Thyroid gland (tissue), 4 donors: ENCODE measurements around the gene NMT2. TPM values are rescaled to one million over a fixed set of nuclear protein-coding genes. Genes with fewer than 3 reads are reported as not detected.

ENCODE experiments used
- DNase-seq, 2 donors: peaks; one replicate each; pipeline ENCODE4 v3.0.0-alpha.2; 2019
- H3K27ac ChIP-seq, 3 donors: fragments of 200-600 bp; sonication (generic); 1 replicate in 2 of 3; 2 replicates in 1 of 3; pipeline ENCODE4 v1.5.1; 2016 to 2019; ENCODE audit warnings: mild to moderate bottlenecking in 1 of 3, moderate library complexity in 1 of 3
- H3K27me3 ChIP-seq: fragments of 200-600 bp; sonication (generic); one replicate; pipeline ENCODE4 v1.5.1; 2019
- H3K36me3 ChIP-seq, 2 donors: fragments of 200-600 bp; sonication (generic); one replicate each; pipeline ENCODE4 v1.5.1; 2016 to 2019
- H3K4me1 ChIP-seq, 2 donors: fragments of 200-600 bp; sonication (generic); one replicate each; pipeline ENCODE4 v1.5.1; 2017 to 2019
- H3K4me3 ChIP-seq, 3 donors: fragments of 200-600 bp; sonication (generic); replicated peaks in 1 of 3; 1 replicate in 2 of 3; 2 replicates in 1 of 3; pipeline ENCODE4 v1.5.1; 2016; ENCODE audit warnings: mild to moderate bottlenecking in 1 of 3
- H3K9me3 ChIP-seq: fragments of 200-600 bp; sonication (generic); one replicate; pipeline ENCODE4 v1.5.1; 2017
- CTCF ChIP-seq, 6 experiments: fragments of 200-600 bp in 3 of 6; fragments of 450-650 bp in 3 of 6; sonication (generic) in 3 of 6; IDR thresholded peaks; one replicate each; pipeline ENCODE4 v1.5.1; 2016 to 2019; ENCODE audit warnings: antibody characterized with exemption in 6 of 6, mild to moderate bottlenecking in 2 of 6, inconsistent platforms in 1 of 6, moderate library complexity in 1 of 6
- POLR2A ChIP-seq, 2 donors: fragments of 450-650 bp; IDR thresholded peaks; one replicate each; pipeline ENCODE4 v1.6.1; 2017; ENCODE audit warnings: antibody characterized with exemption in 2 of 2, mild to moderate bottlenecking in 2 of 2, moderate library complexity in 1 of 2
- WGBS, 2 donors: methylation state at CpG; one replicate each; pipeline ENCODE4 v1.1.5; 2017; 5-methylcytosine and 5-hydroxymethylcytosine counted together
- intact Hi-C: fragments of 100-400 bp; cut with DNase I; formaldehyde crosslinking; loops from one replicate; pipeline ENCODE4 v1.15.1; 2023
- total RNA-seq, 4 donors: library from RNA; depleted of rRNA; stranded (reverse); fragments of >200 nt; gene quantifications; one replicate each; pipeline ENCODE4 v1.2.3, GENCODE V29; 2016

Gene NMT2
- total RNA-seq, 4 donors from 2014 or later = 7.1 to 16.3 (median 11.7) TPM

- no peaks in the 10 kb centered on the region for H3K9me3 ChIP-seq
- intact Hi-C loops = no loop called here
- no peak for DNase-seq
- WGBS, 2 donors = 89 to 95% methylated on average over 4 of the region's 4 CpGs
- no peaks in the 10 kb centered on the region for H3K4me1 ChIP-seq
- TF ChIP-seq POLR2A (IDR thresholded peaks at IDR 0.05) (no peak), CTCF (IDR thresholded peaks at IDR 0.05) (no peak)
- no peak overlapping the region for H3K27ac ChIP-seq
- H3K4me3 ChIP-seq = no peak overlapping the region
- peaks cover 0 to 10% of the 10 kb centered on the region in 2 donors for H3K36me3 ChIP-seq
- H3K27me3 ChIP-seq = no peaks in the 10 kb centered on the region
Measured at GRCh38 chr10:15113766-15114165, 54.7 kb downstream of the NMT2 start.

GRCh38 chr10:15112657-15113056 is 55.8 kb downstream of the NMT2 start:
- Histone ChIP-seq H3K36me3 (peaks cover 0 to 9% of the 10 kb centered on the region in 2 donors), H3K27me3 (no peaks in the 10 kb centered on the region), H3K9me3 (no peaks in the 10 kb centered on the region), H3K4me3 (no peak overlapping the region), H3K27ac (no peak overlapping the region), H3K4me1 (no peaks in the 10 kb centered on the region)
- WGBS, 2 donors = 92 to 94% methylated on average over 13 of the region's 13 CpGs
- no peak for TF ChIP-seq POLR2A (IDR thresholded peaks at IDR 0.05)
- no peak for TF ChIP-seq CTCF (IDR thresholded peaks at IDR 0.05)
- no peak for DNase-seq
- intact Hi-C loops = no loop called here

GRCh38 chr10:15106352-15107013 is 62.0 kb downstream of the NMT2 start:
- H3K27ac ChIP-seq = no peak overlapping the region
- no peaks in the 10 kb centered on the region for H3K4me1 ChIP-seq
- no peak overlapping the region for H3K4me3 ChIP-seq
- no peaks in the 10 kb centered on the region for H3K9me3 ChIP-seq
- 50 to 54% methylated on average over 8 of the region's 8 CpGs for WGBS, 2 donors
- intact Hi-C loops = no loop called here
- H3K36me3 ChIP-seq = peaks cover 24 to 30% of the 10 kb centered on the region in 2 donors
- peak; percentile 69 to 74 for DNase-seq
- no peak for TF ChIP-seq POLR2A (IDR thresholded peaks at IDR 0.05)
- TF ChIP-seq CTCF (IDR thresholded peaks at IDR 0.05) = peak; percentile 71 to 93 (median 82)
- no peaks in the 10 kb centered on the region for H3K27me3 ChIP-seq

- Histone ChIP-seq H3K27me3 (no peaks in the 10 kb centered on the region), H3K36me3 (peaks cover 20 to 30% of the 10 kb centered on the region in 2 donors), H3K4me1 (peaks cover 12 to 15% of the 10 kb centered on the region in 2 donors), H3K9me3 (no peaks in the 10 kb centered on the region), H3K27ac (no peak overlapping the region), H3K4me3 (no peak overlapping the region)
- no peak for DNase-seq
- WGBS, 2 donors = 87 to 92% methylated on average over 6 to 9 of the region's 9 CpGs
- TF ChIP-seq POLR2A (IDR thresholded peaks at IDR 0.05) (no peak), CTCF (IDR thresholded peaks at IDR 0.05) (no peak)
- intact Hi-C loops = loop anchor here (5.0 kb wide), 1 partner anchor 151 kb away; the partner anchor contains the start of gene DCLRE1C
Measured at GRCh38 chr10:15103513-15103912, 65.0 kb downstream of the NMT2 start.

DNA sequence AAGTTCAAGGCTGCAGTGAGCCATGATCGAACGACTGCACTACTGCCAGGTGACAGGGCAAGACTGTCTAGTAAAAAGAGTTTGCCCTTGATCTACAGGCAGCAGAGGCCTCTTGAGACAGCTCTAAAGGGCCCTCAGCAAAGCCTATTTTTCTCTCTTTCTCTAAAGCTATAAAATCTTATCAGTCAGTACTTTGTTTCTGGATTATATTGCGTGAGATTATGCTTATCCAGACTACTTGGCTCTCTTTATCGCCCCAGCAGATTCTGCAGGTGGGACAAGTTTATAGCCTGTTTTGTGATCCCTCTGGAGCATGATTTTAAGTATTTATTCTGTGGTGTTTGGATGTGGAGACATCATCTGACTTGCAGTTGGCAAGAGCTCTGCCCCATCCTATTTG is 68.6 kb downstream of the NMT2 start:
- Histone ChIP-seq H3K36me3 (peaks cover 13 to 21% of the 10 kb centered on the region in 2 donors), H3K4me1 (peaks cover 19 to 27% of the 10 kb centered on the region in 2 donors), H3K4me3 (no peak overlapping the region), H3K27me3 (no peaks in the 10 kb centered on the region), H3K27ac (no peak overlapping the region), H3K9me3 (no peaks in the 10 kb centered on the region)
- DNase-seq = no peak
- intact Hi-C loops = loop anchor here (5.0 kb wide), 1 partner anchor 148 kb away; the partner anchor contains the start of gene DCLRE1C
- WGBS, 2 donors = 75 to 84% methylated on average over 4 of the region's 4 CpGs
- TF ChIP-seq POLR2A (IDR thresholded peaks at IDR 0.05) = no peak
- no peak for TF ChIP-seq CTCF (IDR thresholded peaks at IDR 0.05)
